C4-2B (cell line): ENCODE data around the gene JAK3.

Experiments used
- CTCF ChIP-seq: fragments of 450-650 bp; conservative IDR thresholded peaks from 2 replicates; pipeline ENCODE4 v1.5.1; 2017; ENCODE audit warnings: mild to moderate bottlenecking
- ZFX ChIP-seq: fragments of 450-650 bp; IDR thresholded peaks from 2 replicates; pipeline ENCODE4 v1.6.1; 2017

- TF ChIP-seq CTCF, result no peak
- no peak for TF ChIP-seq ZFX
Measured at GRCh38 chr19:17835182-17836006, 12.4 kb downstream of the JAK3 start.
